GM12872 (cell line): ENCODE measurements around the gene RRAGD.

Source experiments
- TF ChIP-seq, protein P1 (sequence below): IDR thresholded peaks from 3 replicates; pipeline ENCODE4 v1.5.1; 2011; ENCODE audit warnings: low read depth, mild to moderate bottlenecking, low read length, moderate library complexity; ENCODE audit not compliant: insufficient read depth

The RRAGD gene

GRCh38 chr6:89443658-89444057, 31.6 kb upstream of the RRAGD start:
- TF ChIP-seq, protein P1, sequence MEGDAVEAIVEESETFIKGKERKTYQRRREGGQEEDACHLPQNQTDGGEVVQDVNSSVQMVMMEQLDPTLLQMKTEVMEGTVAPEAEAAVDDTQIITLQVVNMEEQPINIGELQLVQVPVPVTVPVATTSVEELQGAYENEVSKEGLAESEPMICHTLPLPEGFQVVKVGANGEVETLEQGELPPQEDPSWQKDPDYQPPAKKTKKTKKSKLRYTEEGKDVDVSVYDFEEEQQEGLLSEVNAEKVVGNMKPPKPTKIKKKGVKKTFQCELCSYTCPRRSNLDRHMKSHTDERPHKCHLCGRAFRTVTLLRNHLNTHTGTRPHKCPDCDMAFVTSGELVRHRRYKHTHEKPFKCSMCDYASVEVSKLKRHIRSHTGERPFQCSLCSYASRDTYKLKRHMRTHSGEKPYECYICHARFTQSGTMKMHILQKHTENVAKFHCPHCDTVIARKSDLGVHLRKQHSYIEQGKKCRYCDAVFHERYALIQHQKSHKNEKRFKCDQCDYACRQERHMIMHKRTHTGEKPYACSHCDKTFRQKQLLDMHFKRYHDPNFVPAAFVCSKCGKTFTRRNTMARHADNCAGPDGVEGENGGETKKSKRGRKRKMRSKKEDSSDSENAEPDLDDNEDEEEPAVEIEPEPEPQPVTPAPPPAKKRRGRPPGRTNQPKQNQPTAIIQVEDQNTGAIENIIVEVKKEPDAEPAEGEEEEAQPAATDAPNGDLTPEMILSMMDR, result no peak

- TF ChIP-seq, protein P1, result no peak
These were observed 28.1 kb upstream of the RRAGD start for GRCh38 chr6:89440200-89440599.

DNA sequence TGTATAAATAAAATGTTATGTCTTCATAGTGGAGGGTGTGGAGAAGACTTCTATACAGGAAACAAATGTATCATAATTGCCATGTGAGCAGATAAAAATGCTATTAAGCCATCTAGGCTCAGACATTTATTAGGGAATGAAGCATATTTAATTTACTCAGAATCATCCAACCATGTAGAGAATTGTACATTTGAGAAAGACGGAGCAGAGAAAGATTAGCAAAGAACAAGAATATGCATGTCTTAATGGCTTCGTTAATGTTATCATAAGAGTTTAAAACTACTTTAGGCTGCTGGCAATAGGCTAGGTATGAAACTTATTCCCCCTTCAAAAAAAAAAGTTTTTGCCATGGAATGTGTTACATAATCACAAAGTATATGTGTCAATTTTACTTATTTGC, 26.9 kb upstream of the RRAGD start:
- TF ChIP-seq, protein P1, result no peak

DNA sequence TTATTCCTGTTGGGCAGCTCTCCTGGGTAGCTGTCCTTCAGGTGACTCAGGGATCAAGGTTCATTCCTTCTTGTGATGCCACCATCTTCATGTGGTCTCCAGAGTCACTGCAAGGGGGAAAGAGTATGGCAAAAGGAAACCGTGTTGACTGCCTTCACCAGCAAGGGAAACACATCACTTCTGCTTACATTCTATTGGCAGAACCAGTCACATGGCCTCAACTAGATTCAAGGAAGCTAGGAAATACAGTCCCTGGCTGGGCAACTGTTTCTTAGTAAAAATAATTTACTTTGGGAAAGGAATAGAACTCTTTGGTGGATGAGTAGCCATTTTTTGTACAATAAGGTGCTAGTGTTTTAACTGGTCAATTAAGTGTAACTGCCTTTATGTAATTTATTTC, 26.2 kb upstream of the RRAGD start:
- TF ChIP-seq, protein P1, result no peak

- TF ChIP-seq, protein P1, result no peak
These were observed 24.2 kb upstream of the RRAGD start for GRCh38 chr6:89436226-89436625.

- TF ChIP-seq, protein P1, result no peak
These were observed 22.9 kb upstream of the RRAGD start for GRCh38 chr6:89434954-89435353.

- TF ChIP-seq, protein P1, result no peak
These were observed 22.1 kb upstream of the RRAGD start for GRCh38 chr6:89434150-89434499.
